H1 (cell line): ENCODE data around the gene TELO2. TPM values are rescaled to one million over a fixed set of nuclear protein-coding genes. Genes with fewer than 3 reads are reported as not detected.
"Not testable (repeated sequence)": the region's sequence is repeated elsewhere in the genome, so short reads cannot be mapped to it uniquely, and the experiment has no call there.

ENCODE experiments used
- CTCF ChIA-PET: fragments of 300-600 bp; sonication (Branson Sonifier 250); formaldehyde crosslinking; loops from one replicate; lab custom pipeline; 2021; ENCODE audit not compliant: partially characterized antibody; lab: Charles Lee
- POLR2A ChIA-PET: fragments of 300-600 bp; sonication (Branson Sonifier 250); formaldehyde crosslinking; loops from one replicate; lab custom pipeline; 2021; ENCODE audit warnings: inconsistent platforms; ENCODE audit not compliant: partially characterized antibody; lab: Charles Lee
- DNase-seq, 2 experiments: peaks; one replicate each; pipeline versions ENCODE4 v3.0.0 to v3.0.0-alpha.2; 2010 to 2022; ENCODE audit warnings: low spot score in 2 of 2, low read depth in 1 of 2, mixed read lengths in 1 of 2
- FAIRE-seq: peaks from 2 replicates; lab custom pipeline; 2011; peaks lifted over from hg19 to GRCh38; lab: Jason Lieb, UNC
- H2AFZ ChIP-seq: 2 replicates; pipeline ENCODE4 v1.8.1; 2012; ENCODE audit warnings: low read length, inconsistent platforms
- H2AK5ac ChIP-seq: 2 replicates; pipeline ENCODE4 v1.6.1; 2013; ENCODE audit warnings: low read depth, low read length
- H2BK120ac ChIP-seq: replicated peaks from 2 replicates; pipeline ENCODE3; 2013; ENCODE audit warnings: low read depth, low read length, inconsistent platforms
- H2BK12ac ChIP-seq: 2 replicates; pipeline ENCODE4 v1.6.1; 2013; ENCODE audit warnings: low read depth, low read length
- H2BK15ac ChIP-seq: 2 replicates; pipeline ENCODE4 v1.6.1; 2013; ENCODE audit warnings: low read length
- H2BK20ac ChIP-seq: 2 replicates; pipeline ENCODE4 v1.6.1; 2013; ENCODE audit warnings: low read length
- H2BK5ac ChIP-seq: 2 replicates; pipeline ENCODE4 v1.6.1; 2013; ENCODE audit warnings: low read depth, low read length
- H3K14ac ChIP-seq: 2 replicates; pipeline ENCODE4 v1.6.1; 2013; ENCODE audit warnings: inconsistent platforms; ENCODE audit not compliant: insufficient read length
- H3K18ac ChIP-seq: 2 replicates; pipeline ENCODE4 v1.6.1; 2013; ENCODE audit warnings: low read length; ENCODE audit errors: extremely low read depth
- H3K23ac ChIP-seq: 2 replicates; pipeline ENCODE4 v1.6.1; 2013; ENCODE audit warnings: inconsistent platforms; ENCODE audit not compliant: insufficient read length
- H3K23me2 ChIP-seq: 2 replicates; pipeline ENCODE4 v1.6.1; 2013; ENCODE audit warnings: low read depth, low read length
- H3K27ac ChIP-seq: 2 replicates; pipeline ENCODE4 v1.6.1; 2011; ENCODE audit warnings: low read depth, low read length, inconsistent platforms
- H3K27me3 ChIP-seq, 4 experiments: replicated peaks in 1 of 4; 1 replicate in 1 of 4; 2 replicates in 3 of 4; pipeline versions ENCODE4 v1.6.1 to v1.8.1; 2011 to 2013; ENCODE audit warnings: low read length in 3 of 4, mild to moderate bottlenecking in 3 of 4, inconsistent platforms in 2 of 4, mixed read lengths in 2 of 4, moderate library complexity in 1 of 4; ENCODE audit not compliant: control insufficient read depth in 3 of 4, insufficient read depth in 3 of 4; ENCODE audit errors: extremely low read depth in 1 of 4
- H3K36me3 ChIP-seq, 4 experiments: 2 replicates each; pipeline versions ENCODE4 v1.6.1 to v1.8.1; 2011 to 2013; ENCODE audit warnings: mild to moderate bottlenecking in 4 of 4, low read length in 3 of 4, moderate library complexity in 2 of 4, control low read depth in 1 of 4, inconsistent platforms in 1 of 4; ENCODE audit not compliant: insufficient read depth in 4 of 4, control insufficient read depth in 2 of 4
- H3K4ac ChIP-seq: replicated peaks from 2 replicates; pipeline ENCODE3; 2013; ENCODE audit warnings: low read length, low read depth, mixed read lengths, inconsistent platforms; ENCODE audit not compliant: insufficient read length
- H3K4me1 ChIP-seq, 4 experiments: replicated peaks in 1 of 4; 1 replicate in 1 of 4; 2 replicates in 3 of 4; pipeline versions ENCODE4 v1.6.1 to v1.8.1; 2011 to 2013; ENCODE audit warnings: low read length in 3 of 4, inconsistent platforms in 2 of 4, mixed read lengths in 1 of 4; ENCODE audit not compliant: insufficient read depth in 4 of 4, control insufficient read depth in 3 of 4
- H3K4me2 ChIP-seq, 2 experiments: 2 replicates each; pipeline versions ENCODE4 v1.6.1 to v1.8.1; 2011 to 2013; ENCODE audit warnings: low read depth in 2 of 2, low read length in 2 of 2, control low read depth in 1 of 2, inconsistent platforms in 1 of 2, mild to moderate bottlenecking in 1 of 2; ENCODE audit not compliant: insufficient read depth in 1 of 2
- H3K4me3 ChIP-seq, 4 experiments: fragments of 200-600, 300-600 bp in 1 of 4; sonication (generic), shearing (Covaris generic), sonication (Bioruptor Twin) in 1 of 4; 2 replicates each; pipeline versions ENCODE4 v1.5.1 to v1.8.1; 2011 to 2016; ENCODE audit warnings: low read length in 4 of 4, low read depth in 3 of 4, control low read depth in 2 of 4, inconsistent platforms in 2 of 4, mild to moderate bottlenecking in 2 of 4, mixed read lengths in 1 of 4, moderate library complexity in 1 of 4; ENCODE audit not compliant: insufficient read depth in 2 of 4; ENCODE audit errors: extremely low read depth in 1 of 4
- H3K56ac ChIP-seq: replicated peaks from 2 replicates; pipeline ENCODE3; 2013; ENCODE audit warnings: low read depth, mild to moderate bottlenecking, mixed read lengths, low read length, inconsistent platforms; ENCODE audit not compliant: insufficient read length
- H3K79me1 ChIP-seq: 2 replicates; pipeline ENCODE4 v1.6.1; 2013; ENCODE audit warnings: low read depth, low read length, control low read depth
- H3K79me2 ChIP-seq, 2 experiments: 2 replicates each; pipeline versions ENCODE4 v1.6.1 to v1.8.1; 2012 to 2013; ENCODE audit warnings: low read length in 2 of 2, mild to moderate bottlenecking in 2 of 2, inconsistent platforms in 1 of 2; ENCODE audit not compliant: insufficient read depth in 2 of 2, control insufficient read depth in 1 of 2
- H3K9ac ChIP-seq, 4 experiments: replicated peaks in 1 of 4; 1 replicate in 1 of 4; 2 replicates in 3 of 4; pipeline versions ENCODE4 v1.6.1 to v1.8.1; 2011 to 2013; ENCODE audit warnings: low read depth in 3 of 4, low read length in 3 of 4, control low read depth in 2 of 4, mild to moderate bottlenecking in 2 of 4, moderate library complexity in 2 of 4, inconsistent platforms in 1 of 4; ENCODE audit errors: extremely low read depth in 1 of 4
- H3K9me3 ChIP-seq, 2 experiments: 2 replicates each; pipeline versions ENCODE4 v1.6.1 to v1.8.1; 2012 to 2013; ENCODE audit warnings: mild to moderate bottlenecking in 2 of 2, moderate library complexity in 2 of 2, control low read depth in 1 of 2, inconsistent platforms in 1 of 2, low read depth in 1 of 2, low read length in 1 of 2, mixed read lengths in 1 of 2; ENCODE audit not compliant: insufficient read depth in 2 of 2
- H4K20me1 ChIP-seq, 2 experiments: replicated peaks in 1 of 2; 2 replicates each; pipeline versions ENCODE3 to v1.8.1; 2011 to 2013; ENCODE audit warnings: inconsistent platforms in 2 of 2, low read length in 2 of 2, mild to moderate bottlenecking in 1 of 2; ENCODE audit not compliant: insufficient read depth in 2 of 2, control insufficient read depth in 1 of 2
- H4K5ac ChIP-seq: 2 replicates; pipeline ENCODE4 v1.6.1; 2013; ENCODE audit warnings: low read length, low read depth, mixed read lengths, inconsistent platforms; ENCODE audit not compliant: insufficient read length
- H4K8ac ChIP-seq: 2 replicates; pipeline ENCODE4 v1.8.0; 2013; ENCODE audit warnings: mild to moderate bottlenecking, moderate library complexity, low read length, inconsistent platforms; ENCODE audit not compliant: insufficient read depth; ENCODE audit errors: extremely low read depth
- H4K91ac ChIP-seq: replicated peaks from 2 replicates; pipeline ENCODE3; 2013; ENCODE audit warnings: low read length, mixed read lengths, inconsistent platforms; ENCODE audit not compliant: insufficient read length
- EZH2 ChIP-seq: fragments of 200-600 bp; sonication (generic); IDR thresholded peaks from 2 replicates; pipeline ENCODE4 v1.7.1; 2012; ENCODE audit warnings: low read depth, mild to moderate bottlenecking, moderate library complexity, low read length, inconsistent platforms; ENCODE audit not compliant: severe bottlenecking
- KDM1A ChIP-seq: fragments of 200-600, 300-600 bp; sonication (generic); IDR thresholded peaks from 2 replicates; pipeline ENCODE4 v1.7.1; 2016; ENCODE audit warnings: mild to moderate bottlenecking, low read length, borderline replicate concordance
- POLR2AphosphoS5 ChIP-seq: IDR thresholded peaks from 2 replicates; pipeline ENCODE4 v1.6.1; 2011; ENCODE audit warnings: low read depth, low read length
- WGBS, 2 experiments: shearing (Covaris generic) in 1 of 2; methylation state at CpG; one replicate each; pipeline versions ENCODE4 v1.1.6 to v1.1.7; 2013 to 2015; ENCODE audit warnings: low lambda C conversion rate in 2 of 2, mixed read lengths in 2 of 2, inconsistent platforms in 1 of 2, low coverage in 1 of 2, missing lambda C conversion rate in 1 of 2; ENCODE audit not compliant: insufficient replicate concordance in 2 of 2, insufficient coverage in 1 of 2, insufficient read length in 1 of 2; ENCODE audit errors: extremely low coverage in 1 of 2, missing lambda C conversion rate in 1 of 2; 5-methylcytosine and 5-hydroxymethylcytosine counted together
- polyA plus RNA-seq, 7 experiments: library from polyadenylated mRNA; depleted of rRNA in 3 of 7; stranded (reverse) in 5 of 7; unstranded in 2 of 7; fragments of >200 nt in 5 of 7; fragments of 200-250 nt in 2 of 7; gene quantifications; 1 replicate in 5 of 7; 2 replicates in 1 of 7; 4 replicates in 1 of 7; pipeline versions ENCODE4 v1.2.1 to v1.2.3, GENCODE V29; 2011 to 2013; ENCODE audit warnings: missing spikeins in 2 of 7, mixed read lengths in 2 of 7
- total RNA-seq: library from RNA; stranded (reverse); fragmentation: NEBNext Ultra II Directional; extraction: Animal tissue kit (Norgen Biotek cat#: 25700); gene quantifications from 2 replicates; pipeline ENCODE4 v1.2.1, GENCODE V29; 2021

The TELO2 gene
- total and polyA plus RNA-seq, 2 of the 8 experiments (the other 6 are each of a cell fraction or from before 2014, with no cell fraction given) = 39.3 to 64.8 TPM

DNA sequence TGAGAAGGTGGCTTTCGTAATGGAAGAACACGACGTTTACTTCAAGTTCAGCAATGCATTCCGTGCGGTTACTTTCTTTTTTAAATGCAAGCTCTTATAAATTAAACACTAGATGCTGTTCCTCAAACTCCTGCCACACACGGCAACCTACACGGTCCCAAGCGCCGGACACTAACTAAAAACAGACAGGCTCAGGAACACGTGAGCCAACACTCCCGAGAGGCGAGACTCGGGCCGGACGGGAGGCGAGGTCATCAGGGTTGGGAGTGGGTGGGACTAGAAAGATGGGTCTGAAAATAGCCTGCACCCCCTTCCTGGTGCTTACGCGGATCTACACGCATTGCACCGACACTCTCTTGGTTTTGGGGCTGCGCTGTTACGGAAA, 24.7 kb upstream of the TELO2 start (continued):
- no peak for TF ChIP-seq EZH2
- TF ChIP-seq KDM1A = no peak
- TF ChIP-seq POLR2AphosphoS5 = no peak

GRCh38 chr16:1469141-1469540, 24.0 kb upstream of the TELO2 start:
- WGBS, 2 experiments = 83% methylated on average over 5 of the region's 5 CpGs; no CpG with 5 or more reads in 1 of the 2 experiments
- not testable (repeated sequence) for H2BK20ac ChIP-seq, H3K4me3 ChIP-seq, H3K9me3 ChIP-seq, H2BK15ac ChIP-seq, H3K4me2 ChIP-seq, H3K4ac ChIP-seq, FAIRE-seq, DNase-seq, H3K23me2 ChIP-seq, H3K36me3 ChIP-seq, H4K91ac ChIP-seq, H2AK5ac ChIP-seq, H3K56ac ChIP-seq, H3K9ac ChIP-seq, H3K4me1 ChIP-seq, H2BK12ac ChIP-seq, H3K23ac ChIP-seq, H3K14ac ChIP-seq, H2AFZ ChIP-seq, H2BK120ac ChIP-seq, H3K27ac ChIP-seq, H4K5ac ChIP-seq, H3K27me3 ChIP-seq, H3K18ac ChIP-seq, H2BK5ac ChIP-seq, H4K8ac ChIP-seq
- ChIA-PET CTCF (interaction anchor here (0.6 kb wide), 1 partner anchor 150 kb away, joined by 3 read pairs; no protein-coding TSS in a partner anchor), POLR2A (interaction anchor here (0.7 to 1.6 kb wide), 2 partner anchors 9 to 45 kb away, joined by 3 to 6 read pairs; no protein-coding TSS in a partner anchor)
- Histone ChIP-seq H3K79me1 (peaks cover 35% of the 10 kb centered on the region), H4K20me1 (peaks cover 10 to 14% of the 10 kb centered on the region in 2 experiments), H3K79me2 (peaks cover 3 to 76% of the 10 kb centered on the region in 2 experiments)
